NT2/D1 (cell line): ENCODE measurements around the gene PALD1.

ENCODE experiments used
- SUZ12 ChIP-seq: IDR thresholded peaks from 2 replicates; pipeline ENCODE4 v1.6.1; 2011; ENCODE audit not compliant: insufficient read length, insufficient read depth; ENCODE audit errors: extremely low read depth
- ZNF274 ChIP-seq: IDR thresholded peaks from 2 replicates; pipeline ENCODE4 v1.6.1; 2011; ENCODE audit warnings: mild to moderate bottlenecking, low read depth, low read length

- no peak for TF ChIP-seq SUZ12
- TF ChIP-seq ZNF274 = no peak
These were observed 43.1 kb upstream of the PALD1 start for GRCh38 chr10:70435241-70436085.
